PC-9 (cell line): Measurements from ENCODE around the gene LILRA1. TPM values are rescaled to one million over a fixed set of nuclear protein-coding genes. Genes with fewer than 3 reads are reported as not detected.
"Not testable (repeated sequence)": the region's sequence is repeated elsewhere in the genome, so short reads cannot be mapped to it uniquely, and the experiment has no call there.

Experiments used
- BruUV-seq: library from RNA; stranded (reverse); fragments of 400-500 nt; replicated peaks from 2 replicates; lab custom pipeline; 2021; lab: Mats Ljungman, UMichigan
- CTCF ChIA-PET: fragments of 300-600 bp; sonication (Branson Sonifier 250); formaldehyde crosslinking; loops from one replicate; lab custom pipeline; 2022; ENCODE audit warnings: antibody characterized with exemption; lab: Charles Lee
- POLR2A ChIA-PET: fragments of 300-600 bp; sonication (Branson Sonifier 250); formaldehyde crosslinking; loops from one replicate; lab custom pipeline; 2022; ENCODE audit warnings: antibody characterized with exemption; ENCODE audit not compliant: unreplicated experiment; lab: Charles Lee
- DNase-seq, 2 experiments: peaks; one replicate each; pipeline versions ENCODE4 v3.0.0 to v3.0.0-alpha.2; 2015 to 2022; ENCODE audit warnings: mixed read lengths in 1 of 2
- H2AFZ ChIP-seq: fragments of 200-600 bp; sonication (generic); 2 replicates; pipeline ENCODE4 v1.8.1; 2017; ENCODE audit warnings: antibody characterized with exemption
- H3F3A ChIP-seq: fragments of 200-600 bp; sonication (generic); 2 replicates; pipeline ENCODE4 v1.8.1; 2017; ENCODE audit warnings: antibody characterized with exemption, mild to moderate bottlenecking, low read depth; ENCODE audit not compliant: insufficient read depth
- H3K27ac ChIP-seq: fragments of 200-600 bp; sonication (generic); 2 replicates; pipeline ENCODE4 v1.6.1; 2016; ENCODE audit warnings: mixed run types
- H3K27me3 ChIP-seq: fragments of 200-600 bp; sonication (generic); 2 replicates; pipeline ENCODE4 v1.6.1; 2016; ENCODE audit warnings: low read depth, mixed run types; ENCODE audit not compliant: insufficient read depth
- H3K36me3 ChIP-seq: fragments of 200-600 bp; sonication (generic); 2 replicates; pipeline ENCODE4 v1.6.1; 2016; ENCODE audit warnings: low read depth, mixed run types
- H3K4me1 ChIP-seq: fragments of 200-600 bp; sonication (generic); replicated peaks from 2 replicates; pipeline ENCODE4 v1.6.1; 2016; ENCODE audit warnings: mixed run types; ENCODE audit not compliant: insufficient read depth
- H3K4me2 ChIP-seq: fragments of 200-600 bp; sonication (generic); 2 replicates; pipeline ENCODE4 v1.6.1; 2017; ENCODE audit warnings: mixed run types
- H3K4me3 ChIP-seq: fragments of 200-600 bp; sonication (generic); 2 replicates; pipeline ENCODE4 v1.6.1; 2016; ENCODE audit warnings: mixed run types
- H3K79me2 ChIP-seq: fragments of 200-600 bp; sonication (generic); 2 replicates; pipeline ENCODE4 v1.6.1; 2017; ENCODE audit warnings: low read depth, mixed run types
- H3K9me2 ChIP-seq: fragments of 200-600 bp; sonication (generic); 2 replicates; pipeline ENCODE4 v1.8.1; 2017; ENCODE audit warnings: mild to moderate bottlenecking; ENCODE audit not compliant: insufficient read depth
- H3K9me3 ChIP-seq: fragments of 200-600 bp; sonication (generic); 2 replicates; pipeline ENCODE4 v1.8.1; 2016; ENCODE audit warnings: low read depth; ENCODE audit not compliant: insufficient read depth
- H4K20me1 ChIP-seq: fragments of 200-600 bp; sonication (generic); 2 replicates; pipeline ENCODE4 v1.8.1; 2017; ENCODE audit not compliant: insufficient read depth
- EZH2 ChIP-seq: fragments of 200-600 bp; sonication (generic); IDR thresholded peaks from 2 replicates; pipeline ENCODE4 v1.8.0; 2017; ENCODE audit warnings: antibody characterized with exemption, low read depth
- intact Hi-C: fragments of 100-400 bp; cut with micrococcal nuclease; formaldehyde crosslinking; loops from one replicate; pipeline ENCODE4 v1.10.0; 2022; ENCODE audit not compliant: unreplicated experiment
- total RNA-seq: library from RNA; stranded (reverse); gene quantifications from 2 replicates; pipeline ENCODE4 v1.2.3, GENCODE V29; 2021
- TF ChIP-seq, protein P1 (sequence below): fragments of 200-600 bp; sonication (generic); conservative IDR thresholded peaks from 2 replicates; pipeline ENCODE4 v1.6.1; 2017; ENCODE audit warnings: mixed run types, antibody characterized with exemption, mild to moderate bottlenecking, moderate library complexity

LILRA1 gene
- total RNA-seq, 1 experiment from 2014 or later = not detected

DNA sequence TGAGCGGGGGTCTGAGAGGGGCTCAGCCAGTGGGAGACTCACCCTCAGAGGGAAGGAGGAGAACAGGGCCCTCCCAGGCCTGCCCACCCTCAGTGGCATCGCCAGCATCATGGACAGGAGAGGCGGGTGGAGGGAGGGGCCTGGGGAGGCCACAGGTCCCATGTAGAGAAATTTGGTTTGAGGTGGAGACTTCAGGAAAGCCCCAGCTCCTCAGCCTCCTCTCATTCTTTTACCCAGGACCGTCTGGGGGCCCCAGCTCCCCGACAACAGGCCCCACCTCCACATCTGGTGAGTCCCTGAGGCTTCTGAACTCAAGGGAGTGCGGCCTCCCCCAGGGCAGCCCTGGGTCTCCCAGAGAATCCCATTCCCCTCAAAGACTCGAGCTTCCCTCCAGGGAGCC is 40.0 kb downstream of the LILRA1 start:
- BruUV-seq = no TSS peak
- ChIA-PET CTCF (no interaction called here), POLR2A (no interaction called here)
- no peaks in the 10 kb centered on the region for H3K79me2 ChIP-seq
- peaks cover 98% of the 10 kb centered on the region for H3K27me3 ChIP-seq
- intact Hi-C loops = no loop called here
- H3K9me2 ChIP-seq = no peaks in the 10 kb centered on the region
- TF ChIP-seq EZH2 = no peak
- TF ChIP-seq, protein P1, sequence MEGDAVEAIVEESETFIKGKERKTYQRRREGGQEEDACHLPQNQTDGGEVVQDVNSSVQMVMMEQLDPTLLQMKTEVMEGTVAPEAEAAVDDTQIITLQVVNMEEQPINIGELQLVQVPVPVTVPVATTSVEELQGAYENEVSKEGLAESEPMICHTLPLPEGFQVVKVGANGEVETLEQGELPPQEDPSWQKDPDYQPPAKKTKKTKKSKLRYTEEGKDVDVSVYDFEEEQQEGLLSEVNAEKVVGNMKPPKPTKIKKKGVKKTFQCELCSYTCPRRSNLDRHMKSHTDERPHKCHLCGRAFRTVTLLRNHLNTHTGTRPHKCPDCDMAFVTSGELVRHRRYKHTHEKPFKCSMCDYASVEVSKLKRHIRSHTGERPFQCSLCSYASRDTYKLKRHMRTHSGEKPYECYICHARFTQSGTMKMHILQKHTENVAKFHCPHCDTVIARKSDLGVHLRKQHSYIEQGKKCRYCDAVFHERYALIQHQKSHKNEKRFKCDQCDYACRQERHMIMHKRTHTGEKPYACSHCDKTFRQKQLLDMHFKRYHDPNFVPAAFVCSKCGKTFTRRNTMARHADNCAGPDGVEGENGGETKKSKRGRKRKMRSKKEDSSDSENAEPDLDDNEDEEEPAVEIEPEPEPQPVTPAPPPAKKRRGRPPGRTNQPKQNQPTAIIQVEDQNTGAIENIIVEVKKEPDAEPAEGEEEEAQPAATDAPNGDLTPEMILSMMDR = no peak
- H3K4me3 ChIP-seq = no peak overlapping the region
- no peak for DNase-seq
- H3K4me2 ChIP-seq = no peak overlapping the region
- no peaks in the 10 kb centered on the region for H3K4me1 ChIP-seq
- H2AFZ ChIP-seq = no peak overlapping the region
- no peaks in the 10 kb centered on the region for H3K9me3 ChIP-seq
- H4K20me1 ChIP-seq = no peaks in the 10 kb centered on the region
- H3K27ac ChIP-seq = no peak overlapping the region
- H3F3A ChIP-seq = no peaks in the 10 kb centered on the region
- no peaks in the 10 kb centered on the region for H3K36me3 ChIP-seq

DNA sequence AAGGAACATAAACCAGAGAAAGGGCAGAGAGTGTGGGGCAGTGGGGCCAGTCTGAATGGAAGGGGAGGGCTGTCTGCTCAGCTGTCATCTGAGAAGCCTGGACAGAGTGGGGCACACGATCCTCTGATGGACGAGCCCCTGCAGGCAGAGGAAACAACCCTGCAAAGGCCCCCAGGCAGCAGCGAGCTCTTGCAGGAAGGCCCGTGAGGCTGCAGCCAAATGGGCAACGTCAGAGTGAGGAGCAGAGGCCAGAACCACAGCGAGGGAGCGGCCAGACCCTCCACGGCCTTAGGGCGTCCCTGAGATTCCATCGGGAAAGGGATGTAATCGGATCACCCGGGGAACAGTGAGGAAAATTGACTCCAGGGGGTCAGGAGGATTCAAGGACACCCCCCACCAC is 42.6 kb downstream of the LILRA1 start:
- peaks cover 98% of the 10 kb centered on the region for H3K27me3 ChIP-seq
- BruUV-seq, POLR2A ChIA-PET, H3K9me3 ChIP-seq, DNase-seq, H4K20me1 ChIP-seq, H3K4me3 ChIP-seq, H3K9me2 ChIP-seq, CTCF ChIA-PET, H3K4me2 ChIP-seq, H3K36me3 ChIP-seq, H3F3A ChIP-seq, H3K79me2 ChIP-seq, H3K4me1 ChIP-seq, intact Hi-C loops, H3K27ac ChIP-seq, H2AFZ ChIP-seq: not testable (repeated sequence)

DNA sequence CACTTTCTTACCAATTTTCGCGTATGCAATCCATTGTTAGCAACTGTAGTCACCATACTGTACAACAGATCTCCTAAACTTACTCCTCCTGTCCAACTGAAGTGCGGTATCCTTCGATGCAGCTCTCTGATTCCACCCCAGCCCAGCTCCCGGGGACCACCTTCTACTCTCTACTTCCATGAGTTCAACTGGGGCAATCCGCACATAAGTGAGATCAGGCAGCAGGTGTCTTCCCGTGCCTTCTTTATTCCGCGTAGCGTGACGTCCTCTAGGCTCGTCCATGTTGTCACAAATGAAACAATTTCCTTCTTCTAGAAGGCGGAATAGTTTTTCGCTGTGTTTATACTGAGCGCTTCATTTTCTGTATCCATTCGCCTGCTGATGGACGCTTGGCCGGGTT is 45.3 kb downstream of the LILRA1 start:
- no peaks in the 10 kb centered on the region for H3F3A ChIP-seq
- H3K4me1 ChIP-seq = no peaks in the 10 kb centered on the region
- no peaks in the 10 kb centered on the region; the same call in 1 of the 2 replicates for H4K20me1 ChIP-seq
- no peak overlapping the region for H3K4me2 ChIP-seq
- H3K9me2 ChIP-seq = no peaks in the 10 kb centered on the region
- intact Hi-C loops = no loop called here
- H2AFZ ChIP-seq = no peak overlapping the region
- TF ChIP-seq, protein P1 = no peak
- TF ChIP-seq EZH2 = no peak
- ChIA-PET CTCF (no interaction called here), POLR2A (no interaction called here)
- peaks cover 96% of the 10 kb centered on the region for H3K27me3 ChIP-seq
- BruUV-seq = no TSS peak
- no peak for DNase-seq
- no peak overlapping the region for H3K4me3 ChIP-seq
- 0 out of 2 replicates have a peak, but pooled peaks cover 4% of the 10 kb centered on the region for H3K9me3 ChIP-seq
- H3K79me2 ChIP-seq = no peaks in the 10 kb centered on the region
- H3K27ac ChIP-seq = no peak overlapping the region
- no peaks in the 10 kb centered on the region for H3K36me3 ChIP-seq

DNA sequence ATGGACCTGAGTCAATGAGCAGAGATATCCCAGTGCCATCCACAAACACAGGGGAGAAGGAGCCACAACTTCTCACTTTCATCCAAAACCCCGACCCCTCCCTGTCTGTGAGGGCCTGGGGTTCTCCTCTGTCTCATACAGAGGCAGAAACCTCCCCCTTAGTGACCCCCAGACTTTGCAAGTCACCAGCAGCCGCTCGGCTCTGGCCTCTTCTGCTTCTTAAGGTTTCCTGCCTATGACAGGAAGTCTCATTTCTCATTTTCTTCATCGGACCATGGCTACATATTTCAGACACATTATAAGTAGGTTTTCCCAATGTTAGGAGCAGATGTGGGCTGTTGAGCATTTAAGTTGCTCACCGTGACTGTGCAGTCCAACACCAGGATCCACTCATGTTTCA is 49.5 kb downstream of the LILRA1 start:
- H3F3A ChIP-seq, H3K4me2 ChIP-seq, H3K36me3 ChIP-seq, H2AFZ ChIP-seq, intact Hi-C loops, BruUV-seq, H3K4me3 ChIP-seq, CTCF ChIA-PET, POLR2A ChIA-PET, H4K20me1 ChIP-seq, DNase-seq, H3K4me1 ChIP-seq, H3K9me2 ChIP-seq, H3K79me2 ChIP-seq, H3K27ac ChIP-seq, H3K9me3 ChIP-seq: not testable (repeated sequence)
- peaks cover 90% of the 10 kb centered on the region for H3K27me3 ChIP-seq

DNA sequence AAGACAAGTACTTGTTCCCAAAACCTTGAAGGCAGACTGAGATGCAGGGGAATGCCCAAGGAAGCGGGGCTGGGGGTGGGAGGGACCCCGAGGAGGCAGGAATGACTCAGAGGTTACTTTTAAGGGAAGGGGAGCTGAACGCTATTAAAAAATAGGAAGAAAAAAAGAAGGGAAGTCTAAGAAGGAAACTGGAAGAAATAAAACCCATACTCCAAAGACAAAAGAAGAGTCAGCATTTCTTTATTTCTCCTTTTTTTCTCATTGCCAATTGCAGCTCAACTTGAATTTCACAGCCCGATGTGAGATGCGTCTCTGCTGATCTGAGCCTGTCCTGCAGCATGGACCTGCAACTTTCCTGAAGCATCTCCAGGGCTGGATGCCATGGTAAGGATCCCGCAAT is 50.2 kb downstream of the LILRA1 start:
- H3K36me3 ChIP-seq, intact Hi-C loops, POLR2A ChIA-PET, BruUV-seq, H3K4me2 ChIP-seq, H3K9me3 ChIP-seq, H3K27ac ChIP-seq, H3K9me2 ChIP-seq, H2AFZ ChIP-seq, DNase-seq, CTCF ChIA-PET, H3F3A ChIP-seq, H3K79me2 ChIP-seq, H3K4me3 ChIP-seq, H4K20me1 ChIP-seq, H3K4me1 ChIP-seq: not testable (repeated sequence)
- H3K27me3 ChIP-seq = peaks cover 91% of the 10 kb centered on the region
